HCEC 1CT (cell line): ENCODE data around the gene IL11.

ENCODE experiments used
- DNase-seq: peaks from one replicate; pipeline ENCODE4 v3.0.0-alpha.2; 2017

IL11 gene

DNA sequence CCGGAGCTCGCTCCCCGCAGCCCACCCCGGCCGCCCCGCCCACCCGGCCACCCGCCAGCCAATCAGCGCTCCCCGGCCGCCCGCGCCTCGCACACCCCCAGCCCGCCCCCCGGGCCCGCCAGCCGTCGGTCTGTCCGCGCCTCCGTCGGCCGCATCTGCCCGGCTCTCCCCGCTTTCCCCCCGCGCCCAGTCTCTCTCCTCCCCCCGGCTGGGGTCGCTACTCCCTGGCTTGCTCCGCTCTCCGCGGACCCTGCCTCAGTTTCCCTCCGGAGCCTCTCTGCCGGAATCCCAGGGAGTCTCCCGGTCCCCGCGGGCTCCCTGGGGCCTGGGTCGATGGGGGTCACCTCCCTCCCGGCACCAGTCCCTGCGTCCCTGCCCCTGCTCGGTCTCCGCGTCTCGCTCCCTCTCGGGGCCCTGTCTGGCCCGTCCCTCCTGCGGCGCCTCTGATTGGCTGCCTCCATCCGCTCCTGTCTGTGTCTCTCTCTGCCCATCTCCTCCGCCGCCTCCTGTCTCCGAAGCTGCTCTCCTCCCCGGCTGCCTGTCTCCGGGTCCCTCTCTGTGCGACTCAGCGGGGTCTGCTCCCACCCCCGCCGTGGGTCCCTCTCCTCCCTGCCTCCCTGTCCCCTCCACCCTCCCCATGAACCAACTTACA, 484 bp downstream of the IL11 start:
- peak; percentile 76 for DNase-seq

DNA sequence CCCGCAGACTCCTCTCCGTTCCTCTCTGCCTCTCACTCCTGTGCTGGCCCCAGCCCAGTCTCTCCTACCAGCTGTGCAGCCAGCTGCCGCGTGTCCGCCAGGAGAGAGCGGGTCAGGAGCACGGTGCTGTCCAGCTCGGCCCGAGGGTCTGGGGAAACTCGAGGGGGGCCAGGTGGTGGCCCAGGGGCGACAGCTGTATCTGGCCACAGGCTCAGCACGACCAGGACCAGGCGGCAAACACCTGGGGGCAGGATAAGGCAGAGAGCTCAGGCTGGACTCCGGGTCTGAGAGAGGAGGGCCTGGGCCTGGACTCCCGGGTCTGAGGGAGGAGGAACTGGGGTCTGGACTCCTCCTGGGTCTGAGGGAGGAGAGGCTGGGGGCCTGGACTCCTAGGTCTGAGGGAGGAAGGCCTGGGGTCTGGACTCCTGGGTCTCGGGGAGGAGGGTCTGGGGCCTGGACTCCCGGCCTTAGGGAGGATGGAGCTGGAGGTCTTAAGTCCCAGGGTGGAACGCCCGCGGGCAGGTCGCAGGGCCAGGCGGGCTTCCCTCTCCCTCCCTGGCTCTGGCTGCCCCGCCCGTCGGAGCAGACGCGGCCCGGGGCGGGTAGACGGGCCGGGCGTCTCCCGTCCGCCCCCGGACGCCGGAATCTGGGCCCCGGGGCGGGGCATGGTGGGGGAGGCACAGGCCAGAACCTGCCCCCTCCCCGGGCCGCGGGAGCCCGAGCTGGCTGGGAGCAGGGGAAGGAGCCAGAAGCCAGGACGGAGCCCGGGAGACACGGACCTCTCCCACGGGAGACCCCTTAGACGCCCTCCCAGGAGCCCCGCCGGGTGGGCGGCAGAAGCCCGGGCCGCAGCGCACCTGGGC, 1.3 kb downstream of the IL11 start:
- DNase-seq, result peak; percentile 23

DNA sequence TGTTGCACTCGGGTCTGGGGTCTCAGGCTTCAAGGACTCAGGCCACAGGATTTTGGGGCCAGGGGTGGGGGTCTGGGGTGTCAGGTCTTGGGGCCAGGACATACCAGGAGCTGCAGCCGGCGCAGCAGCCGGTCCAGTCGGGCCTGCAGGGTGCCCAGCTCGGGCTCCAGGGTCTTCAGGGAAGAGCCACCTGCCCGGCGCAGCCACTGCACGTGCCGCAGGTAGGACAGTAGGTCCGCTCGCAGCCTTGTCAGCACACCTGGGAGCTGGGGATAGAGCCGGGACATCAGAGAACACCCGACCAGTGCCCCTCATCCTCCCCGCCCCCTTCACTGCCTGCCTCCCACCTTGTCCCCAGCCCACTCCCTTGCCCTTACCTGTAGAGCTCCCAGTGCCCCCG, 2.2 kb downstream of the IL11 start:
- DNase-seq, result no peak

DNA sequence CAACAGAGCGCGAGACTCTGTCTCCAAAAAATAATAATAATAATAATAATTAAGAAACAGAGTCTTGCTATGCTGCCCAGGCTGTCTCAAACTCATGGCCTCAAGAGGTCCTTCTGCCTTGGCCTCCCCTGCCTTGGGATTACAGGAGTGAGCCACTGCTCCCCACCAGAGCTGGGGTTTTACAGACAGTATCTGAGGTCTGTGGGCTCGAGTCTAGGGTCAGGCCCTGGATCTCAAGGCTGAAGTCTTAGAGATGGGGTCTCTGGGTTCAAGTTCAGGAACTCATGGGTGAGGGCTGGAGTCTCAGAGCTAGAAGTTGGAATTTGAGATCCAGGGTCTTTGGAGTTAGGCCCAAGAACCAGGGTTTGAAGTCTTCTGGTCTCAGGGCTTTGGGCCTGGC, 3.5 kb downstream of the IL11 start:
- DNase-seq, result no peak

DNA sequence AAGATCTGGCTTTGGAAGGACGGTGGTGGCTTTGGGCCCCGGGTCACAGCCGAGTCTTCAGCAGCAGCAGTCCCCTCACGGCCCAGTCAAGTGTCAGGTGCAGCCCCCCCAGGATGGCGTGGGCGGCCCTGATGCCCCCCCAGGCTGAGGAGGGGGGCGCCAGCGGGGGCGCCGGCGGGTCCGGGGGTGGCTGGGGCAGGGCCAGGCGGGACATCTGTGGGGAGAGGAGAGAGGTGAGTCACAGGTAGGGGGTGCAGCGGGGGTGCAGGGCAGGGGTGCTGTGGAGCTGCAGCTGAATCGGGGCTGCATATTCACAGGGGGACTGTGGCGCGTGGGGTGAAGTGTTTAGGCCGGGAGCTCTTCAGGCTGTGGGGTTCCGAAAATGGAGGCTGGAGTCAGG, 4.3 kb downstream of the IL11 start:
- DNase-seq, result no peak

DNA sequence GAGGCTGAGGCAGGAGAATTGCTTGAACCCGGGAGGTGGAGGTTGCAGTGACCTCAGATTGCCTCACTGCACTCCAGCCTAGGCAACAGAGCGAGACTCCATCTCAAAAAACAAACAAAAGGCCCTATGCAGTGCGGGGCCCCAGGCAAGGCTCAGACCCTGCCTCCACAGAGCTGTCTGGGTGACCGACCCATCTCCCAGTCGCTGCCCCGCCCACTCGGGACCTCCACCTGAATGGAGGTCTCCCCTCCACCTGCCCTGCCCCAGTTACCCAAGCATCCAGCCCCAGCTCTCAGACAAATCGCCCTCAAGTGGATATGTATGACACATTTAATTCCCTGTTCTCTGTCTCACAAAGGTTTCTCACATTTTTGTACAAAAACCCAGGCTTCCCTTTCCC, 5.0 kb downstream of the IL11 start:
- no peak for DNase-seq

DNA sequence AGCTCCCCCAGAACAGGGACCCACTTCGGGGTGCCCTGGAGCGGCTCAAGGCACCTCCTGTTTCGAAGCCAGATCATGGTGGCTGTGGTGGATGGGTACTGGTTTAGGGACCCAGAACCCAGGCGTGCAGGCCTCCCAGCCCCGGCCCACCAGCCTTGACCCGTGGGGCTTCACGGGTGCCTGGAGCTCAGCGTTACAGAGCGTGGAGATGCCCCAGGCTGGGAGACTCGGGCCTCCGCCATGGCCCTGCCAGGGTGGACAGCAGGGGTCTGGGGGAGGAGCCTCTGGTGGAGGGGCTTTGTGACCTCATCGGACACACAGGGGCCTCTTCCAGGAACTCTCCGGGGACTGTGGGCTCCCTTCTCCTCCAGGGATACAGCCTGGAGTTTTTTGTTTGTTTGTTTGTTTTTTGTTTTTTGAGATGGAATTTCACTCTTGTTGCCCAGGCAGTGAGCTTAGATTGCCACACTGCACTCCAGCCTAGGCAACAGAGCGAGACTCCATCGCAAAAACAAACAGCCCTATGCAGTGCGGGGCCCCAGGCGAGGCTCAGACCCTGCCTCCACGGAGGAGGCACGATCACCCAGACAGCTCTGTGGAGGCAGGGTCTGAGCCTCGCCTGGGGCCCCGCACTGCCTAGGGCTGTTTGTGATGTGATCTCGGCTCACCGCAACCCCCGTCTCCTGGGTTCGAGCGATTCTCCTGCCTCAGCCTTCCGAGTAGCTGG, 7.1 kb downstream of the IL11 start, which contains the start of gene GARIN5B:
GARIN5B (minus strand) TSS at position 271 of the 727 bp plus-strand sequence; CDS start at position 77, 194 bp downstream.
- DNase-seq, result no peak

DNA sequence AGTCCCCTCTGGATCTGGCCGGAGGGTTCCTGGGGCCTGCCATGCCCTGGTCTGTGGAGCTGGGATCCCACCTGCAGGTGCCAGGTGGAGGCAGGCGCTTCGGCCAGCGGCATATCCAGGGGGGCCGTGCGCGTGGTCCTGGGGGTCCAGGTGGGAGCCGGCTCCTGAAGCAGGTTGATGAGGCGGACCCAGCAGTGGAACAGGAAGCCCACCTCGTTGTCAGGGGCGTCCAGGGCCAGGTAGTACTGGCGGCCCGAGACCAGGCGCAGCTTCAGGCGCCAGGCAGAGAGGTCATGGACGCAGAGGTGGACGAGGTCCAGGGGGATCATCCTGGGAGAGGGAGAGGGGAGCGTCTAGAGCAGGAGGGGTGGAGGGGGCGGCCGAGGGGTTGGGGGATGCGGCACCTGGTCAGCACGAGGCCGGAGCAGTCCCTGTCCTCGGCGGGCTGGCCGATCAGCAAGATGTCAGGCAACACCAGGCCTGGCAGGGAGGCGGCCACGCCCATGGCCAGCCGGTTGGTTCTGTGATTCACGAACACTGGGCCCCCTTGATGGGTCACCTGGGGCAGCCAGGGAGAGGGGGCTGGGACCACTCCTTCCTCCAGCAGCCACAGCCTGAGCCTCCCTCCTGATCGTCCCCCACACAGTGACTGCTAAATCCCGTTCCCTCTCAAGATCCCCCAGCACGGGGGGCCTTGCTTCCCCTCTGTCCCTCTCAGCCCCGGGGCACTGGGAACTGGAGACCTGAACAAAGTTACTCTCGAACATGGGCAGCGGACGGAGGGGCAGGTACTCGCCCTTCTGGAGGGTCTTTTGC, 7.9 kb downstream of the IL11 start:
- DNase-seq, result no peak

DNA sequence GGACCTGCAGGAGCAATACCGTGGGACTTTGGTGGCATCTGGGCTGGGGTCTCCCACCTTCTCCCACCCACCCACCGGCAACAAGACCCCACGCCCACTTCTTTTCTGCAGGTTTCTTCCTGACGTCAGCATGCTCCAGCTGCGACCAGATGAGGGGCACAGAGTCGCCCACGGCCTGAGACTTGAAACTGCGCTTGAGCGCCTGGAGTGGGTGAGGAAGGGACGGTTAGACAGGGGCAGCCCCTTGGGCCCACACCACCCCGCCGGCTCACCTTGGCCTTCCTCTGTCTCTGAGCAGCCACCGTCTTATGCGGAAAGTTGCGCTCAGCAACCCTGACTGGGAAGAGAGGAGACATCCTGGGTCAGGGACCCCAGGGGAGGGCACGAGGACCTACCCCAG, 9.4 kb downstream of the IL11 start:
- no peak for DNase-seq

DNA sequence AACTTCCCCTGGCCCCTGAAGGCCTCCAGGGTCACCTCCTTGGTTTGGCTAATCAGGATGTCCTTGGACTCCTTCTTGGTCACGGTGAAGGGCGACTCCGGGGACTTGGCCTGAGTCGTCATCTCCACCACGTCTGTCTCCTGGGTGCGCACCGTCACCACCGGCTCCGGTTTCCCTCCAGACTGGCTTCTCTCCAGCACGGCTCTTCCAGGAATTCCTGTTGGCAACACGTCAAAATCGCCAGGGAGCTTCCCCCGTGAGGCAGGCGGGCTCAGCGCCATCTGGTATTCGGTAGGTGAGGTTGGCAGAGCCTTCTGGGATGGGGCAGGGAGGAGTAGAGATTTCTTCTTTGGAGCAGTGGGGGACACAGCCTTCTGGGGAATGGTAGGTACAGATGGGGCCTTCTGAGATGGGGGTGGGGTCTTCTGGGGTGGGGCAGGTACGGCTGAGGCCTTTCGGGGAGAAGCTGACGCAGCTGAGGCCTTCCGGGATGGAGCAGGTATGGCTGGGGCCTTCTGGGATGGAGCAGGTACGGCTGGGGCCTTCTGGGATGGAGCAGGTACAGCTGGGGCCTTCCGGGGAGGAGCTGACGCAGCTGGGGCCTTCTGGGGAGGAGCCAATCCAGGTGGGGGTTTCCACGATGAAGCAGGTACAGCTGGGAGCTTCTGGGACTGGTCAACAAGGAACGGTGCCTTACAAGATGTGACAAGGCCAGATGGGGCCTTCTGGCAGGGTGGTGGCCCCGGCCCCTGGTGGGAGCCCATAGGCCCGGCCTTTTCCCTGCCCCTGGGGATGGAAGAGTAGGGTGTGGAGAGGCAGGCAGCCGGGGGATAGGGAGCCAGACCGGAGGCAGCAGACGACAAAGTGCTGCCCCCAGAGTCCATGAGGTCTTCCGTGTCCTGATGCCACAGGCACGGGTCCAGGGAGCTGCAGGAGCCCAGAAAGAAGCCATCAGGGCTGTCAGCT, 11.0 kb downstream of the IL11 start:
- no peak for DNase-seq

DNA sequence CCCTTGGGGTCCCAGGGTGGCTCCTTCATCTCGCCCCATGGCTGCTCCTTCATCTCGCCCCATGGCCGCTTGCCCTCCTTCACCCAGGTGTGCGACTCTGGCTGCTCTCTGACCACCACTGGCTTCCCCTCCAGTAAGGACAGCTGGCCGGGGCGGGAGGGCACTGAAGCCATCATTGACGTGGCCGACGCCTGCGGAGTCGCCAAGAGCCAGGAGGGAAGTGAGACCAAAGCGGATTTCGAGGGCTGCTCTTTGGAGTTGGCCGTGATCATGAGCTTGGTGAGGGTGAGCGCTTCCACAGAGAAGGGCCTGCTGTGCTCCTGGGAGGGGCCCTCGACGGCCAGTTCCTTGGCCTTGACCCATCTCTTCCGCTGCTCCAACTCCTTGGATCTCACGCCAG, 11.8 kb downstream of the IL11 start:
- DNase-seq, result no peak

DNA sequence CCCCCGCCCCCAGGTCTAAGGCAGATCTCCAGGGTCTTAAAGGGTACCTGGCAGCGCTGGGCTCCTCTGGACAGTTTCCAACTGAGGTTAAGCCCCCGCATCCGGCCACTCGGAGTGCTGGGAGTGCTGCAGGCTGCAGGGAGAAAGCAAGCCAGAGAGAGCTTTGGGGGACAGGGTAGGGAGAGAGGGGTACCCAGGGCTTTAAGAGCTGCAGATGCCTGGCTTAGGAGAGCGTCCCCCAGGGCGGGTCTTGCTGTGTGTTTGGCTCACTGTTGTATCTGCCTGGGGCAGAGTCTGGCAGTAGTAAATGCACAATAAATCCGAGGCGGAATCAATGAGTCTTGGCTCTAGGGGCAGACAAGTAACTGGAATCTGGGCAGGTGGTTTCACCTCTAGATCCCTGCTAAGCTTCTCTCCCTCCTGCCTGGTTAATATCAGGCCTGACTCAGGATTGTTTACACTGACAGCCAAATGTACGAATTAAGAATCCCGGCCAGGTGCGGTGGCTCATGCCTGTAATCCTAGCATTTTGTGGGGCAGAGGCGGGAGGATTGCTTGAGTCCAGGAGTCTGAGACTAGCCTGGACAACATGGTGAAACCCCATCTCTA, 14.9 kb downstream of the IL11 start:
- DNase-seq, result no peak

DNA sequence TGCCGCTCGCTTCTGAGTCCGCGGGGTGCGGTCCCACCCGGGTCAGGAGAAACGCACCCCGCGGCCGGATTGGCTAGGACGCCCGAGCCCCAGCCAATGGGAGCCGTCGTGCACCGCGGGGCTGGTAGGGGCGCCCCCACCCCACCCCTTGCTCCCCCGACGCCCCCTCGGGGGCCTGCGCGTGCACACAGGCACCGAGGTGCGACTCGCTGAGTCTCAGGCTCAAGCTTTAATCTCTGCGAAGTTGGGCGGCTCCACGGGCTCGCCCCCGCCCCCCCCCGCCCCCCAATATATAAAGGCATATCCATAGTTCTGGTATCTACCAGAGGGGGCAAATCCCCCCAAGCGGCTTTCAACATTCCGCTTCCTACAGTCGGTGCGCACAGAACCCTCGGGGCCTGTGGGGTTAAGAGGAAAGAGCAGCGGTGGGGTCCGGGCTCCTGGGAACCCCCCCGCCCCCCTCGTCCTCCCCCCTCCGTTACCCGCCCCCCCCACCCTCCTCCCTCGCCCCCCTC, 15.5 kb downstream of the IL11 start, which contains the start of gene COX6B2:
COX6B2 (minus strand) TSS at position 22 of the 515 bp plus-strand sequence. CDS start 198 bp downstream, outside the sequence.
- DNase-seq, result no peak

DNA sequence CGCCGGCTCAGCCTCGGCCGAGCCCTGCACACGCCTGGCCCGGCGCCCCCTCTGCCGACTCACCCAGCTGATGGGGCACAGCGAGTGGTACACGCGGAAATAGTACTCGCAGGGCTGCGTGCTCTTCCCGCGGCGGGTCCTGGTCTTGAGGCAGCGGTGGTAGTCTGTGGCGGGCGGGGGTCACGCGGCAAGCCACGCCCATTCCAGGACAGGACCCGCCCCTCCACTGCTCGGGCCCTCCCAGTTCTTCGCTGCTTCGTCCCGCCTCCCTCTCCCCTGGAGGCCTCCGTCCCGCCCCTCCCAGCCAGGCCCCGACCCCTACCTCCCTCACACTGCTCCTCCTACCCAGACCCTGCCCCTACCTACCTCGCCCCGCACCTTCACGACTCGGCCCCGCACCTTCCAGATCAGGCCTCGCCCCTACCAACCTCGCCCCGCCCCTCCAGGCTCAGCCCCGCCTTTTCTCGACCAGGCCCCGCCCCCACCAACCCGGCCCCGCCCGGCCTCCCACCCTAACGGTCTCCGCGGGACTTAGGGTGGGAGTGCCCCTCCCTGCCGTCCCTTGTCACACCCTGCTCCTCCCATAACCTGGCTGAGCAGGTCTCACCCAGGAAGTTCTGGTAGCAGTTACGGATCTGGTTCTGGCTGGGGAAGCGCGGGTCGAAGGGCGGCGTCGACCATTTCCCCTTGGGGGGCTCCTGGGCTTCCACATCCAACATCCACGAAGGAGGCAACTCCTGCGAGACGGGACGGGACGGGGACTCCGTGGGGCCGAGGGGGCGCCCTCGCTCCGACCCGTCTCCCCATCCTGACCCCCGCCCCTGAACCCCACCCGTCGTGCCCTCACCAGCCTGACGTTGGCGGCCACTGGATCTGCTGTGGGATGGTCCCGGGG, 16.2 kb downstream of the IL11 start:
- DNase-seq, result no peak

DNA sequence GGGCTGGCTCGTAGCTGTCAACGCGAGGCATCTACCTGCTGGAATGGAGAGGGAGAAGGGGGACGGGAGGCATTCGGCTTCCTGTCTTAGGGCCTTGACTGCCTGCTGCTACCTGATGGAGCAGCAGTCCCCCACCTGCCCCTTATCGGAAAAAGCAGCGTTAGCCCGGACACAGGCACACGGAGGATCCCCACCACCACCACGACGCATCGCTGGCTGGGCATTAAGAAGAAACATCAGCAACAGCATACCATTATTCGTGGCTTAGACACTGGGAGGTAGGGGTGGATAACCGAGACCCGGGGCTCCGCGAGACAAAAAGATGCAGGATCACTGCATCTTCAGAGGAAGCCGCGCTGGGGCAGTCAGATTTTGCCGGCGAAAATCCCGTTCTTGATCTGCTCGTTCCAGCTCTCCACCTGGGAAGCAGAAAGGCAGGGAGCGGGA, 16.9 kb downstream of the IL11 start:
- no peak for DNase-seq

DNA sequence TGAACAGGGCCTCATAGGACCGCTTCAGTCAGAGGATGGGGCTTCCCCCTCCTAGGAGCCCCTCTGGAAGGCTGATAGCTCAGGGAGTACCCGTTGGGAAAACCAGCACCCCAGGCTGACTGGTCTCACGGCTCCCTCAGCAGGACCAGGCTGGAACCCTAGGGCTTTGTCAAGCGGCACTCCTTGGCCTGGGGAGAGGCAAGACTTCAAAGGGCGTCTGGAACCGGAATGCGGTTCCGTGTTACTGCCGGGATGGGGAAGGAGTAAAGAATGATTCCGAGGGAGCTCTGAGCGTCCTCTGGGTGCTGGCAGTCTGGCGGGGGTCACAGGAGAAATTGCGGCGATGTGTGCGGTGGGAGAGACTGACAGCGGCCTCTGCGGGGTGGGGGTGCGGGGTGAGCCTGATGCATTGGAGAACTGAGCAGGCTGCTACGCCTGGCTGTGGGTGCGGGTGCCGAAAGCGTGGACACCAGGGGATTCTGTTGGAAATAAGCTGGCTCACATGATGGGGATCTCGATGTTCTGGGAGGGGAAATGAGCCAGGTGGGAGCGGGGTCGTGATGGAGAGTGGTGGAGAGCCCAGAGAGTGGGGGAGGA, 17.6 kb downstream of the IL11 start:
- no peak for DNase-seq

DNA sequence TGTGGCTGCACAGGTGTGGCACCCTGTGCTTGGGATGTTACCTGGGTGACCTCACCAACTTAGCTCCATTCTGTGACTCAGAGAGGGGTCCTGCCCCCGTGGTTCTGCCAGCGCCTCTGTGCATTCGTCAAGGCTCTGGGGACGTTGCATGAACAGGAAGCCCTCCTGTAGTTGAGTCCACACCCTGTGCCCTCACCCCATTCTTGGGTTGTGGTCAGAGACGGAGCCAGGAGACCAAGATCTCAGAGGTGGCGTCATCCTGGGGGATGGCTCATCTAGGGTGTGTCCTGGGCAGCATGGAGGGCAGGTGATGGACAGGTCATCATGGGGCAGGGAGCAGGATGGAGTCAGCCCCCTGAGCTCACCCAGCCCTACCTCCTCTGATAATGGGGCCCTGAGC, 18.2 kb downstream of the IL11 start:
- no peak for DNase-seq

DNA sequence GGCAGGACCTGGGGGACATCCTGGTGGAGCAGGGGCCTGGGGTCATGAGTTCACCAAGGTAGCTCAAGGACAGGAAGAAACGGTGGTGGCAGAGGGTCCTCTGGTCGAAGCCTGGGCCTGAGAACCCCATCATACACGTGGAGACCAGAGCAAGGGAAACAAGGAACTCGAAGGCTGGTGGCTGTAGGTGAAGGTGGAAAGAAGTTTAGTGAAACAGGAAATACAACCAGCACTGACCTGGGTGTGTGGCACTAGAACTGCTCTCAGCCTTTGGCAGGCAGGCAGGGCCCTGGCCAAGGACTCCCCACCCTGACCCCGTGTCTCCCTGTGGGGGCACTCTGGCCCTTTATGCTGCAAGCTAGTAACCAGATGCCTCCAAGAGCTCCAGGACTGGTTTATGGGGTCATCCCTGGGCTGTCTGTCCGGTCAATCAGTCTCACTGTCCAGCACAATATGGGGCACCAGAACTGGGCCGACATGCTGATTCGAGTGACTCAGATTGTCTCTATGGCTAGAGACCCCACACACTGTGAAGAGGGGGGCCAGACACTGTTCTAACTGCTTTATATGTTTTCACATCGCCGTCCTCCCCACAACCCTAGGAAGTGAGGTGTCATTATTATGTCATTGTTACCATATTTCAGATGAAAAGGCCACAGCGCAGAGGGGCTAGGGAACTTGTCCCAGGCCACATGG, 19.5 kb downstream of the IL11 start:
- DNase-seq, result no peak
